SK-N-SH (cell line): ENCODE data around the gene MLF2. TPM values are rescaled to one million over a fixed set of nuclear protein-coding genes. Genes with fewer than 3 reads are reported as not detected.

ENCODE experiments used
- CTCF ChIA-PET: fragments of 300-600, 350-600 bp; formaldehyde crosslinking; extraction: SDS; loops from one replicate; lab custom pipeline; 2021; lab: Yijun Ruan, JAX
- POLR2A ChIA-PET: fragments of 350-600 bp; sonication (Branson Sonifier 250); formaldehyde crosslinking; extraction: SDS; loops from one replicate; lab custom pipeline; 2020; ENCODE audit warnings: antibody characterized with exemption, inconsistent platforms; lab: Yijun Ruan, JAX
- DNase-seq: peaks from one replicate; pipeline ENCODE4 v3.0.0; 2012
- H2AFZ ChIP-seq: fragments of 200-600 bp; sonication (generic); 2 replicates; pipeline ENCODE4 v1.8.1; 2016; ENCODE audit warnings: antibody characterized with exemption, mild to moderate bottlenecking, low read depth
- H3F3A ChIP-seq: fragments of 200-600 bp; sonication (generic); replicated peaks from 2 replicates; pipeline ENCODE3; 2016; ENCODE audit warnings: antibody characterized with exemption, mild to moderate bottlenecking; ENCODE audit not compliant: insufficient read depth
- H3K27ac ChIP-seq, 2 experiments: fragments of 200-500 bp in 1 of 2; fragments of 200-600 bp in 1 of 2; sonication (Bioruptor generic) in 1 of 2; sonication (generic), shearing (Covaris generic) in 1 of 2; 2 replicates each; pipeline versions ENCODE4 v1.5.1 to v1.6.1; 2014 to 2016; ENCODE audit warnings: low read depth in 2 of 2, inconsistent platforms in 1 of 2, low read length in 1 of 2, mild to moderate bottlenecking in 1 of 2, mixed read lengths in 1 of 2
- H3K27me3 ChIP-seq: fragments of 200-600 bp; sonication (generic), shearing (Covaris generic); 2 replicates; pipeline ENCODE4 v1.6.1; 2016; ENCODE audit warnings: mixed run types; ENCODE audit not compliant: insufficient read depth
- H3K36me3 ChIP-seq, 2 experiments: fragments of 200-500 bp in 1 of 2; fragments of 200-600 bp in 1 of 2; sonication (Bioruptor generic) in 1 of 2; sonication (generic) in 1 of 2; replicated peaks in 1 of 2; 2 replicates each; pipeline versions ENCODE3 to v1.5.1; 2014 to 2016; ENCODE audit warnings: low read length in 1 of 2, mild to moderate bottlenecking in 1 of 2; ENCODE audit not compliant: insufficient read depth in 2 of 2, control insufficient read depth in 1 of 2
- H3K4me1 ChIP-seq, 2 experiments: fragments of 200-500 bp in 1 of 2; fragments of 200-600 bp in 1 of 2; sonication (Bioruptor generic) in 1 of 2; sonication (generic), shearing (Covaris generic) in 1 of 2; 2 replicates each; pipeline versions ENCODE4 v1.5.1 to v1.6.1; 2014 to 2016; ENCODE audit warnings: low read depth in 1 of 2, low read length in 1 of 2, mixed run types in 1 of 2; ENCODE audit not compliant: insufficient read depth in 2 of 2, control insufficient read depth in 1 of 2
- H3K4me2 ChIP-seq: fragments of 200-600 bp; sonication (generic), shearing (Covaris generic); 2 replicates; pipeline ENCODE4 v1.6.1; 2017; ENCODE audit warnings: mixed run types
- H3K4me3 ChIP-seq, 2 experiments: fragments of 200-500 bp in 1 of 2; fragments of 200-600 bp in 1 of 2; sonication (Bioruptor generic) in 1 of 2; sonication (generic), shearing (Covaris generic) in 1 of 2; 2 replicates each; pipeline versions ENCODE4 v1.5.1 to v1.8.1; 2014 to 2016; ENCODE audit warnings: low read depth in 2 of 2, inconsistent platforms in 1 of 2, low read length in 1 of 2, mild to moderate bottlenecking in 1 of 2, mixed read lengths in 1 of 2, moderate library complexity in 1 of 2
- H3K79me2 ChIP-seq: fragments of 200-600 bp; sonication (generic); 2 replicates; pipeline ENCODE4 v1.8.1; 2017; ENCODE audit warnings: mild to moderate bottlenecking; ENCODE audit not compliant: insufficient read depth
- H3K9ac ChIP-seq: fragments of 200-600 bp; sonication (generic); 2 replicates; pipeline ENCODE4 v1.6.1; 2017; ENCODE audit warnings: mixed run types
- H3K9me2 ChIP-seq: fragments of 200-600 bp; sonication (generic); 2 replicates; pipeline ENCODE4 v1.6.1; 2017; ENCODE audit warnings: mixed run types
- H3K9me3 ChIP-seq: fragments of 200-600 bp; sonication (generic); 2 replicates; pipeline ENCODE4 v1.6.1; 2017; ENCODE audit warnings: mixed run types, mild to moderate bottlenecking, moderate library complexity
- H4K20me1 ChIP-seq: fragments of 200-600 bp; sonication (generic); 2 replicates; pipeline ENCODE4 v1.6.1; 2017; ENCODE audit warnings: mild to moderate bottlenecking, mixed run types; ENCODE audit not compliant: insufficient read depth
- CHD2 ChIP-seq: fragments of 150-350 bp; IDR thresholded peaks from 2 replicates; pipeline ENCODE4 v1.6.1; 2018; ENCODE audit warnings: low read length; ENCODE audit not compliant: partially characterized antibody
- ELF1 ChIP-seq: IDR thresholded peaks from 2 replicates; pipeline ENCODE4 v1.4.0; 2012
- EZH2phosphoT487 ChIP-seq: fragments of 200-600 bp; sonication (generic); IDR thresholded peaks from 2 replicates; pipeline ENCODE4 v1.6.1; 2017; ENCODE audit warnings: low read depth, mixed run types, mild to moderate bottlenecking, antibody characterized with exemption, moderate library complexity, borderline replicate concordance
- FOSL2 ChIP-seq: IDR thresholded peaks from 2 replicates; pipeline ENCODE4 v1.4.0; 2012; ENCODE audit warnings: low read depth, mild to moderate bottlenecking, moderate library complexity, borderline replicate concordance
- GABPA ChIP-seq: IDR thresholded peaks from 2 replicates; pipeline ENCODE4 v1.4.0; 2012; ENCODE audit warnings: low read depth, mild to moderate bottlenecking
- GATA2 ChIP-seq: sonication (generic); formaldehyde crosslinking; IDR thresholded peaks from 2 replicates; pipeline ENCODE4 v1.5.0; 2020; ENCODE audit warnings: mild to moderate bottlenecking, missing genetic modification reagents
- JUND ChIP-seq: IDR thresholded peaks from 2 replicates; pipeline ENCODE4 v1.4.0; 2012
- MXI1 ChIP-seq: IDR thresholded peaks from 2 replicates; pipeline ENCODE4 v1.6.1; 2012; ENCODE audit warnings: mild to moderate bottlenecking, low read depth, low read length, improper control_type of control experiment
- POLR2AphosphoS5 ChIP-seq: IDR thresholded peaks from 2 replicates; pipeline ENCODE4 v1.6.1; 2012; ENCODE audit warnings: low read depth, low read length
- RCOR1 ChIP-seq: fragments of 150-350 bp; IDR thresholded peaks from 2 replicates; pipeline ENCODE4 v1.6.1; 2017; ENCODE audit warnings: antibody characterized with exemption, low read length
- RFX5 ChIP-seq: IDR thresholded peaks from 2 replicates; pipeline ENCODE4 v1.6.1; 2012; ENCODE audit warnings: mild to moderate bottlenecking, improper control_type of control experiment, low read length
- SMC3 ChIP-seq: IDR thresholded peaks from 2 replicates; pipeline ENCODE4 v1.6.1; 2012; ENCODE audit warnings: low read depth, low read length, improper control_type of control experiment
- TCF12 ChIP-seq: IDR thresholded peaks from 2 replicates; pipeline ENCODE4 v1.4.0; 2012
- YY1 ChIP-seq: IDR thresholded peaks from 2 replicates; pipeline ENCODE4 v1.4.0; 2012; ENCODE audit warnings: low read depth, mild to moderate bottlenecking
- WGBS: methylation state at CpG from one replicate; pipeline ENCODE4 v1.1.6; 2017; ENCODE audit warnings: low lambda C conversion rate; 5-methylcytosine and 5-hydroxymethylcytosine counted together
- polyA plus RNA-seq, 3 experiments: library from polyadenylated mRNA; depleted of rRNA; stranded (reverse); fragments of >200 nt; gene quantifications; 2 replicates each; pipeline ENCODE4 v1.2.3, GENCODE V29; 2012
- TF ChIP-seq, protein P1 (sequence below): fragments of 150-350 bp; IDR thresholded peaks from 2 replicates; pipeline ENCODE4 v1.6.1; 2016; ENCODE audit warnings: mild to moderate bottlenecking, low read depth, low read length
- TF ChIP-seq, protein P2 (sequence below): fragments of 200-600 bp; sonication (generic); IDR thresholded peaks from 2 replicates; pipeline ENCODE4 v1.6.1; 2017; ENCODE audit warnings: antibody characterized with exemption, mild to moderate bottlenecking, moderate library complexity
- TF ChIP-seq, protein P3 (sequence below): fragments of 150-350 bp; IDR thresholded peaks from 2 replicates; pipeline ENCODE4 v1.6.1; 2017; ENCODE audit warnings: antibody characterized with exemption, low read length, low read depth, borderline replicate concordance

MLF2 gene
- polyA plus RNA-seq, 1 of the 3 experiments (the other 2 are of a cell fraction), result 535 TPM

DNA sequence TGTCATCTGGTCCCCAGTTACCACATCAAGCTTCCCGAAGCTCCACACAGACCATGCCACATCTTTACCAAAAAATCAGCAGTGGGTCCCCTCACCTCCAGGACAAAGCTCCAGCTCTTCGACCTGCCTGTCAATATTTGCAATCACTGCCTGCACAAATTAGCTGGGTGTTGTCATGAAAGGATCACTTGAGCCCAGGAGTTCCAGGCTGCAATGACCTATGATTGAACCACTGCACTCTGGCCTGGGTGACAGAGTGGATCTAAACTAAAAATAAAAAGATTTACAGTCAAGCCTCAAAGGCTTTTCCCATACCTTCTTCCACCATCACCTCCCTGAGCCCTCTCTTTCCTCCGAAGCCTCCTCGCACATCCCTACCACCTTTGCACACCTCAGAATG is 43.6 kb upstream of the MLF2 start:
- H3F3A ChIP-seq, result no peaks in the 10 kb centered on the region
- no peak overlapping the region for H2AFZ ChIP-seq
- TF ChIP-seq JUND (no peak), TCF12 (no peak), MXI1 (no peak)
- no peak overlapping the region for H3K9ac ChIP-seq
- no peak overlapping the region for H3K4me2 ChIP-seq
- H3K4me3 ChIP-seq, result no peak overlapping the region
- 69% methylated on average over 4 of the region's 4 CpGs for WGBS
- H3K79me2 ChIP-seq, result no peaks in the 10 kb centered on the region
- no peak for DNase-seq
- CTCF ChIA-PET, result interaction anchor here (0.9 to 1.9 kb wide), 4 partner anchors 29 to 60 kb away, joined by 3 to 10 read pairs (median 6); partner anchors contain the start of gene MLF2
- no peaks in the 10 kb centered on the region for H3K27me3 ChIP-seq
- H3K9me3 ChIP-seq, result no peaks in the 10 kb centered on the region
- no peak overlapping the region for H3K27ac ChIP-seq
- POLR2A ChIA-PET, result no interaction called here
- H3K9me2 ChIP-seq, result no peaks in the 10 kb centered on the region
- H4K20me1 ChIP-seq, result no peaks in the 10 kb centered on the region
- peaks cover 0 to 9% of the 10 kb centered on the region in 2 experiments; a peak in 1 of 4 replicates for H3K4me1 ChIP-seq
- no peaks in the 10 kb centered on the region for H3K36me3 ChIP-seq

DNA sequence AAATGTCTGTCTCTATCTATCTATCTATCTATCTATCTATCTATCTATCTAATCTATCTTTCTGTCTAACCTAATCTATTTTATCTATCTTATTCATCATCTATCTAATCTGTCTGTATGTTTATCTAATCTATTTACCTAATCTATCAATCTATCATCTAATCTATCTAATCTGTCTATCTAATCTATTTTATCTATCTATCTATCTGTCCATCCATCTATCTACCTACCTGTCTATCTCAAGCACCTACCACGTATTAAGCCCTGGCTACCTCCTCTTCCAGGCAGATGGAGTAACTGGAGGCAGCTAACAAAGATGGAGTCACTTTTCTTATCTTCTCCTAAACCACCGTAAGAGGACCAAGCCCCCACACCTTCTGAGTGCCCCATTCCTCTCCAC is 42.1 kb upstream of the MLF2 start:
- TF ChIP-seq CHD2, result no peak
- TF ChIP-seq MXI1, result no peak
- no peak for TF ChIP-seq FOSL2
- TF ChIP-seq RCOR1, result no peak
- no peak for TF ChIP-seq GABPA
- TF ChIP-seq, protein P1, sequence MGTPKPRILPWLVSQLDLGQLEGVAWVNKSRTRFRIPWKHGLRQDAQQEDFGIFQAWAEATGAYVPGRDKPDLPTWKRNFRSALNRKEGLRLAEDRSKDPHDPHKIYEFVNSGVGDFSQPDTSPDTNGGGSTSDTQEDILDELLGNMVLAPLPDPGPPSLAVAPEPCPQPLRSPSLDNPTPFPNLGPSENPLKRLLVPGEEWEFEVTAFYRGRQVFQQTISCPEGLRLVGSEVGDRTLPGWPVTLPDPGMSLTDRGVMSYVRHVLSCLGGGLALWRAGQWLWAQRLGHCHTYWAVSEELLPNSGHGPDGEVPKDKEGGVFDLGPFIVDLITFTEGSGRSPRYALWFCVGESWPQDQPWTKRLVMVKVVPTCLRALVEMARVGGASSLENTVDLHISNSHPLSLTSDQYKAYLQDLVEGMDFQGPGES, result no peak
- no peak for TF ChIP-seq SMC3
- TF ChIP-seq POLR2AphosphoS5, result no peak
- TF ChIP-seq YY1, result no peak
- TF ChIP-seq RFX5, result no peak
- TF ChIP-seq, protein P2, sequence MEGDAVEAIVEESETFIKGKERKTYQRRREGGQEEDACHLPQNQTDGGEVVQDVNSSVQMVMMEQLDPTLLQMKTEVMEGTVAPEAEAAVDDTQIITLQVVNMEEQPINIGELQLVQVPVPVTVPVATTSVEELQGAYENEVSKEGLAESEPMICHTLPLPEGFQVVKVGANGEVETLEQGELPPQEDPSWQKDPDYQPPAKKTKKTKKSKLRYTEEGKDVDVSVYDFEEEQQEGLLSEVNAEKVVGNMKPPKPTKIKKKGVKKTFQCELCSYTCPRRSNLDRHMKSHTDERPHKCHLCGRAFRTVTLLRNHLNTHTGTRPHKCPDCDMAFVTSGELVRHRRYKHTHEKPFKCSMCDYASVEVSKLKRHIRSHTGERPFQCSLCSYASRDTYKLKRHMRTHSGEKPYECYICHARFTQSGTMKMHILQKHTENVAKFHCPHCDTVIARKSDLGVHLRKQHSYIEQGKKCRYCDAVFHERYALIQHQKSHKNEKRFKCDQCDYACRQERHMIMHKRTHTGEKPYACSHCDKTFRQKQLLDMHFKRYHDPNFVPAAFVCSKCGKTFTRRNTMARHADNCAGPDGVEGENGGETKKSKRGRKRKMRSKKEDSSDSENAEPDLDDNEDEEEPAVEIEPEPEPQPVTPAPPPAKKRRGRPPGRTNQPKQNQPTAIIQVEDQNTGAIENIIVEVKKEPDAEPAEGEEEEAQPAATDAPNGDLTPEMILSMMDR, result no peak
- TF ChIP-seq, protein P3, sequence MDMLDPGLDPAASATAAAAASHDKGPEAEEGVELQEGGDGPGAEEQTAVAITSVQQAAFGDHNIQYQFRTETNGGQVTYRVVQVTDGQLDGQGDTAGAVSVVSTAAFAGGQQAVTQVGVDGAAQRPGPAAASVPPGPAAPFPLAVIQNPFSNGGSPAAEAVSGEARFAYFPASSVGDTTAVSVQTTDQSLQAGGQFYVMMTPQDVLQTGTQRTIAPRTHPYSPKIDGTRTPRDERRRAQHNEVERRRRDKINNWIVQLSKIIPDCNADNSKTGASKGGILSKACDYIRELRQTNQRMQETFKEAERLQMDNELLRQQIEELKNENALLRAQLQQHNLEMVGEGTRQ, result no peak
- TF ChIP-seq JUND, result no peak
- TF ChIP-seq EZH2phosphoT487, result no peak
- no peak for TF ChIP-seq GATA2 (CRISPR knock-in tag)
- TF ChIP-seq ELF1, result no peak
- TF ChIP-seq, all 33 proteins: peak for 0
- WGBS, result 77% methylated on average over 2 of the region's 2 CpGs
- H3K4me1 ChIP-seq, result peaks cover 0 to 9% of the 10 kb centered on the region in 2 experiments; a peak in 1 of 4 replicates
- no peaks in the 10 kb centered on the region for H4K20me1 ChIP-seq
- H3K27ac ChIP-seq, result no peak overlapping the region
- no peaks in the 10 kb centered on the region for H3K27me3 ChIP-seq
- no peak overlapping the region for H3K4me3 ChIP-seq
- H3K36me3 ChIP-seq, result no peaks in the 10 kb centered on the region
- H2AFZ ChIP-seq, result no peak overlapping the region
- no peak overlapping the region for H3K4me2 ChIP-seq
- no peak overlapping the region for H3K9ac ChIP-seq
- DNase-seq, result no peak
- no peaks in the 10 kb centered on the region for H3K9me3 ChIP-seq
- H3K79me2 ChIP-seq, result no peaks in the 10 kb centered on the region
- ChIA-PET CTCF (interaction anchor here (0.6 to 1.9 kb wide), 5 partner anchors 12 to 43 kb away, joined by 3 to 10 read pairs (median 4); partner anchors contain the start of gene MLF2), POLR2A (interaction anchor here (0.7 to 1.0 kb wide), 2 partner anchors 26 to 56 kb away, joined by 3 to 5 read pairs; partner anchors contain the start of genes CDCA3 and GPR162)
- H3F3A ChIP-seq, result no peaks in the 10 kb centered on the region
- no peaks in the 10 kb centered on the region for H3K9me2 ChIP-seq
